OCI-LY1 (cell line): ENCODE data around the gene PKNOX1.

Source experiments
- H2AFZ ChIP-seq: fragments of 200-600 bp; sonication (generic), shearing (Covaris generic); 2 replicates; pipeline ENCODE4 v1.6.0; 2014; ENCODE audit warnings: antibody characterized with exemption, mild to moderate bottlenecking, low read length
- H3F3A ChIP-seq: fragments of 200-600 bp; sonication (generic), shearing (Covaris generic); 2 replicates; pipeline ENCODE4 v1.6.0; 2014; ENCODE audit warnings: mild to moderate bottlenecking, antibody characterized with exemption, low read length, moderate library complexity; ENCODE audit not compliant: insufficient read depth
- H3K27ac ChIP-seq: fragments of 200-600 bp; sonication (generic); 2 replicates; pipeline ENCODE4 v1.5.1; 2014; ENCODE audit warnings: low read length, mixed run types, mild to moderate bottlenecking, low read depth; ENCODE audit not compliant: poor library complexity, severe bottlenecking
- H3K27me3 ChIP-seq: fragments of 200-600 bp; sonication (generic); 2 replicates; pipeline ENCODE4 v1.6.0; 2014; ENCODE audit warnings: antibody characterized with exemption, mild to moderate bottlenecking, low read length, moderate library complexity; ENCODE audit not compliant: insufficient read depth
- H3K36me3 ChIP-seq: fragments of 200-600 bp; sonication (generic); 2 replicates; pipeline ENCODE4 v1.6.1; 2014; ENCODE audit warnings: mild to moderate bottlenecking, antibody characterized with exemption, low read length, moderate library complexity, mixed read lengths; ENCODE audit not compliant: insufficient read depth
- H3K4me1 ChIP-seq: fragments of 200-600 bp; sonication (generic); 2 replicates; pipeline ENCODE4 v1.5.1; 2014; ENCODE audit warnings: mild to moderate bottlenecking, low read length, moderate library complexity; ENCODE audit not compliant: insufficient read depth, severe bottlenecking
- H3K4me2 ChIP-seq: fragments of 200-600 bp; sonication (generic), shearing (Covaris generic); 2 replicates; pipeline ENCODE4 v1.6.1; 2014; ENCODE audit warnings: low read length
- H3K4me3 ChIP-seq: fragments of 200-600 bp; sonication (generic); 2 replicates; pipeline ENCODE4 v1.5.1; 2014; ENCODE audit warnings: low read length, low read depth, mild to moderate bottlenecking, mixed read lengths; ENCODE audit not compliant: poor library complexity, severe bottlenecking
- H3K79me2 ChIP-seq: fragments of 200-600 bp; shearing (Covaris generic); 2 replicates; pipeline ENCODE4 v1.6.1; 2016; ENCODE audit warnings: mixed run types, low read length, mixed read lengths; ENCODE audit not compliant: insufficient read depth
- H3K9ac ChIP-seq: fragments of 200-600 bp; sonication (generic), shearing (Covaris generic); 2 replicates; pipeline ENCODE4 v1.6.1; 2014; ENCODE audit warnings: mild to moderate bottlenecking, low read length, mixed read lengths
- H3K9me2 ChIP-seq: fragments of 200-600 bp; sonication (generic), shearing (Covaris generic); 2 replicates; pipeline ENCODE4 v1.6.1; 2014; ENCODE audit warnings: low read depth, mild to moderate bottlenecking, low read length, mixed read lengths
- H3K9me3 ChIP-seq: fragments of 200-600 bp; shearing (Covaris generic); 2 replicates; pipeline ENCODE4 v1.6.1; 2014; ENCODE audit warnings: low read length, mixed read lengths
- H4K20me1 ChIP-seq: fragments of 200-600 bp; sonication (generic), shearing (Covaris generic); 2 replicates; pipeline ENCODE4 v1.6.0; 2016; ENCODE audit warnings: mild to moderate bottlenecking, low read length; ENCODE audit not compliant: insufficient read depth
- CTCF ChIP-seq: fragments of 200-600 bp; sonication (generic), shearing (Covaris generic); IDR thresholded peaks from 2 replicates; pipeline ENCODE4 v1.5.1; 2017; ENCODE audit warnings: mild to moderate bottlenecking, antibody characterized with exemption, low read length, moderate library complexity, mixed read lengths
- EZH2 ChIP-seq: fragments of 200-600 bp; sonication (generic), shearing (Covaris generic); IDR thresholded peaks from 2 replicates; pipeline ENCODE4 v1.8.0; 2017; ENCODE audit warnings: borderline replicate concordance, mixed run types, mild to moderate bottlenecking, antibody characterized with exemption, low read length, moderate library complexity, mixed read lengths

The PKNOX1 gene

GRCh38 chr21:42983103-42983502 is 8.7 kb downstream of the PKNOX1 start:
- H3K4me2 ChIP-seq: 0 out of 2 replicates have a peak overlapping the region, but pooled peaks have one; percentile 16
- H3K9ac ChIP-seq: no peak overlapping the region
- no peaks in the 10 kb centered on the region; the same call in 1 of the 2 replicates for H3F3A ChIP-seq
- H3K79me2 ChIP-seq: peaks cover 20% of the 10 kb centered on the region
- H4K20me1 ChIP-seq: no peaks in the 10 kb centered on the region
- no peaks in the 10 kb centered on the region for H3K9me3 ChIP-seq
- H3K4me3 ChIP-seq: no peak overlapping the region
- H3K27me3 ChIP-seq: no peaks in the 10 kb centered on the region
- peaks cover 8% of the 10 kb centered on the region for H3K36me3 ChIP-seq
- H3K27ac ChIP-seq: peak overlapping the region; percentile 20
- TF ChIP-seq CTCF (no peak), EZH2 (no peak)
- H2AFZ ChIP-seq: no peak overlapping the region
- H3K4me1 ChIP-seq: peaks cover 35% of the 10 kb centered on the region
- H3K9me2 ChIP-seq: no peaks in the 10 kb centered on the region

GRCh38 chr21:42983869-42984268 is 9.5 kb downstream of the PKNOX1 start:
- Histone ChIP-seq H3K9ac (no peak overlapping the region), H2AFZ (no peak overlapping the region), H3K4me2 (no peak overlapping the region), H3K36me3 (peaks cover 4% of the 10 kb centered on the region), H3K27me3 (no peaks in the 10 kb centered on the region), H3K4me3 (no peak overlapping the region), H3F3A (no peaks in the 10 kb centered on the region; the same call in 1 of the 2 replicates), H4K20me1 (no peaks in the 10 kb centered on the region), H3K9me2 (no peaks in the 10 kb centered on the region), H3K4me1 (peaks cover 43% of the 10 kb centered on the region), H3K79me2 (peaks cover 20% of the 10 kb centered on the region), H3K9me3 (no peaks in the 10 kb centered on the region), H3K27ac (no peak overlapping the region)
- TF ChIP-seq EZH2 (no peak), CTCF (no peak)

GRCh38 chr21:42986125-42986783 is 11.9 kb downstream of the PKNOX1 start:
- TF ChIP-seq CTCF: no peak
- TF ChIP-seq EZH2: no peak
- Histone ChIP-seq H2AFZ (no peak overlapping the region), H4K20me1 (no peaks in the 10 kb centered on the region), H3K4me2 (no peak overlapping the region), H3K36me3 (no peaks in the 10 kb centered on the region), H3K9me2 (no peaks in the 10 kb centered on the region), H3K4me1 (peaks cover 52% of the 10 kb centered on the region), H3K4me3 (no peak overlapping the region), H3K27ac (peak overlapping the region; percentile 43), H3F3A (no peaks in the 10 kb centered on the region; the same call in 1 of the 2 replicates), H3K27me3 (no peaks in the 10 kb centered on the region), H3K9ac (no peak overlapping the region), H3K79me2 (peaks cover 11% of the 10 kb centered on the region; the same call in 1 of the 2 replicates), H3K9me3 (no peaks in the 10 kb centered on the region)
